Ramos (cell line): ENCODE data around the gene APOM.

Experiments
- in situ Hi-C: fragments of 300-500 bp; cut with MboI; formaldehyde crosslinking; loops from one replicate; pipeline ENCODE4 v1.14.3; 2022; ENCODE audit warnings: low sequenced_read_pairs; ENCODE audit not compliant: unreplicated experiment

The APOM gene

DNA sequence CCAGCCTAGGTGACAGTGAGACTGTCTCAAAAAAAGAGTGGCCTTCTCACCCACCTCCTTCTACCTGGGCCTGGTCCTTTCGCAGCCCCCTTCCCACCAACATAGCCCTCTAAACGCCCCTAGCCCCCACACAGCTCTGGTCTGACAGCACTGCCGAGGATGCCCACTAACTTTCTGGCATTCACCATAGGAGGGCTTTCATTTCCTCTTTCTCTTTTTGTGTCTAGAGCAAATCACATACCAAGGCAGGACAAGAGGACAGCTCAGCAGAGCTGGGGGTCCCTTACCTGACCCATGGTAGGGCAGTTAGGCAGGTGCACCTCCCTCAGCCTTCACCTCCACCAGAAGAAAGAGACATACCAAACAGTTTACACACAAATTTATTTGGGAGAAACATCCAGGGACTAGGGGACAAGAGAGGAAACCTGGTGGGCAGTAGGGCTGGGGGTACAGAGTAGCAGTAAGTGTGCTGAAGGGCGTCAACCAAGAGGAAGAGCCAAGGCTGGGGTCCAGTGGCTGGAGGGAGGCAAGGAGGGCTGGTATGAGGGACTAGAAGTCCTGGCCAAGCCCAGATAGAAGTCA, 20.7 kb downstream of the APOM start:
- in situ Hi-C loops, result no loop called here

DNA sequence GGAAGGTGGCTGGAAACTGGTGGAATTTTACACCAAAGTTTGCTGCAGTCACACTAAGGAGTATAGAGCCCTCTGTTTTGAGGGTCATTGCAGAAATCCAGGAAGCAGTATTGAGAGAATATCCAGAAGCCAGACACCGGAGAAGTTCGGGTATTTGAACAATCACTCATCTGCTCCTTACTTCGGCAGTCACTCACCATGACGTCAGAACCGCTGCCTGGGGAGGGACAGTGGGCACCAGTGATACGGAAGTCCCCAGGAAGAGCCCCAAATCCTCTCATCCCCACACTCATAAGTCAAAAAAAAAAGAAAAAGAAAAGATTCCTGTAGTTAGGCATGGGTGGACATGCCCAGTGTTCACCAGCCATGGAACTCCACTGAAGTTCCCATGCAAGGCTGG, 21.2 kb downstream of the APOM start:
- in situ Hi-C loops, result no loop called here

DNA sequence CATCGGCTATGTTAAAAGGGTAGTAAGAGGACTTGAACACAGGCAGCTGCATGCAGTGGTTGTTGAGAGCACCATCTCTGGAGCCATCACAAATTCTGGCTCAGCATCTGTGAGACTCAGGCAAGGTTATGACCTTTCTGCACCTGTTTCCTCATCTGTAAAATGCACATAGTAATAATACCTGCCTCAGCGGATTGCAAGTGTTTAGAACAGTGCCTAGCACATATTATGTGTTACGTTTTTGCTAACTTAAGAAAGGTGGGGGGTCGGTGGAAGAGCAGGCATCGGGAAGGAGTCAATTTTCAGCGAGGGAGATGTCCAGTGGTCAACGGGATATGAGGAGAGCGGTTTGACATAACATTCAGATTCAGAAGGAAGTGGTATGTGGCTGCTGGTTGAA, 22.3 kb downstream of the APOM start:
- in situ Hi-C loops, result no loop called here

DNA sequence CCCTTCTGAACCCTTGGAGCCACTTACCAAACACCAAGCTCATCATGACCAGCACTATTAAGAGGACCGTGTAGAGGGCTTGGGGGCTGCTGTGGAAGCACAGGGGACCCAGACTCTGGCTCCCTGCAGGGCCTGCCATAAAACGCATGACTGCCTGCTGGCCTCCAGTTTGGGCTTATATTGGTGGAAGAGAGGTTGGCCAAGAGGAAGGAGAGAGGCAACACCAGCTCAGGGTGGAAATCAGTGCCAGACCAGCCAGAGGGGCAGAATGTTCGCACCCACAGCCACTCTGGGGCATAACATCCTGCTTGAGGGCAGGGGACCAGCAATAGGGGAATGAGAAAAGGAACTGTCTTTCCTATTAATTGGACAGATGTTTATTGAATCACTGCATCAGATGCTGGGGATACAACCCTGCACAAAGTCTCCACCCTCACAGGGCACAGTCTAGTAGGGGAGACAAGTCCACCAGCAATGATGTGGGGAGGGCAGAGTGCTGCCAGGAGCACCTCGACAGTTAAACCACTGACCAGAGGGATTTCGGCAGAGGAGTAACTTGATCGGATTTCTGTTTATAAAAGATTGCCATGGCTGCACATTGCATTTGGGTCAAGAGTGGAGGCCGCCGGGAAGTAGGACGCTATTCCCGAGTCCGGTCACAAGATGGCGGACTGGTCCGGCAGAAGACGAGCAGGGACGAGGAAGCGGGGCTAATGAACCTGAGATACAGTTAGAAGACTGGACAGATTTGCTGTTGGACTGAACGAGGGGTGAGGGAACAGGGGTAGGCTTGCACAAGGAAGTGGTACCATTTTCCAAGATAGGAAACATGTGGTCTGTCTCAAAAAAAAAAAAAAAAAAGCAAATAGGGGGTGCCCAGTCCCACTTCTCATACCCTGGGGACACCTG, 24.8 kb downstream of the APOM start, which contains the start of gene LY6G5C:
Gene LY6G5C, minus strand, starts transcription at position 842 of the 909 bp plus-strand sequence. Its CDS starts 694 bp downstream, at position 148.
- in situ Hi-C loops, result no loop called here

DNA sequence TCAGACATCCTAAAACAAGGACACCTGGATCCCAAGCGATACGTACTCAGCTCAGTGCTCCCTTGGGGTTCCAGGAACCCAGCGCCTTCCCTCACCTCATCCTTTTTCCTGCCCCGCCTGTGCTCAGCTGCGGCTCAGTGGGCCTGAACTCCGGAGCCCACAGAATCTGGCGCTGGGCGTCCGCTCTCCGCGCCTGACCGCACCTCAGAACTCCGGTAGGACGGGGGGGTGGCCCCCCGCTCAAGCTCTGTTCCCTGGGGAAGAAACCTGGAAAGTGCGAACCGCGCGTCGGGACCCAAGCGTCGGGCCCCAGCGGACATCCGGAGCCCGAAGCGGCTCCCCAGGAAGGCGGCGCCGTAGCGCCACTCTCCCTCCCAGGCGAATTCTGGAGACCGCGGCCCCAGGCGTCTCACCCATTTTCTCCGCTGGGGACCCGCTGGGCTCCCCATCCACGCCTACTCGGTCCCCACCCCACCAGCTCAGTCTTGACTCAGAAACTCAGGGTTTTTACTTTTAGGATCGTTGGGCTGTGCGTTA, 25.5 kb downstream of the APOM start:
- in situ Hi-C loops, result no loop called here

DNA sequence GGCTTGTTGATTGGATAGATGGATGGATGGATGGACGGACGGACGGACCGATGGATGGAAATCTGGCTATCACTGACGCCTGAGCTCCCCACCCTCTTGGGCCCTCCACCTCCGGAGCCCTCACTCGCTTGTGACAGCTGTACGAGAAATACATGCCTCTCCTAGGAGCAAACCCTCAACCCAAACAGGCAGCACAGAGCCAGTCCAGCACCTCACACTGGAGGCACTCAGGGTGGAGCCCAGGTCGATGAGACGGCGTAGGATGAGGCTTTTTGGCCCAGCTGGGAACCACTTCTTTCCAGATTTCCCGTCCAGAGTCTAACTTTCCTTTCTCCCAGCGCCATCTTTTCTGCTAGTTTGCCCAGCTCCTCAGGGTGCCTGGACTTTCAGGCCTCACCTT, 27.9 kb downstream of the APOM start:
- in situ Hi-C loops, result no loop called here

DNA sequence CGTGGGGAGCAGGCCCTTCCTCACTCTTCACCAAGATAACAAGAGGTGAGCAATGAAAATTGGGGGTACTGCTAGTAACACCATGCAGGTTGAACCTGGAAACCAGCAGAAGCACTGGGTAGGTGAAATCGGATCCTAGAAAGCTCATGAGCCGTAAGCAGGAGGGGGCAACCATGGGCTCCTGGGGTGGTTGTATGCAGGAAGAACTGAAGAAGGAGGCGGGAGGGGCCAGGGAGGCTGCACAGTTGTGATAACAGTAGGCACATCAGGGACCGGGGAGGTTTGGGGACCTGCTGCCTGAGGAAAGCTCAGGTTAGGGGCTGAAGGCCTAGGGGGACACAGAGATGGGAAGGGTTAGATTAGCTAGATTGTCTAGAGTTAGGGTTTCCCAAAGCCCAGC, 30.8 kb downstream of the APOM start:
- in situ Hi-C loops, result no loop called here

DNA sequence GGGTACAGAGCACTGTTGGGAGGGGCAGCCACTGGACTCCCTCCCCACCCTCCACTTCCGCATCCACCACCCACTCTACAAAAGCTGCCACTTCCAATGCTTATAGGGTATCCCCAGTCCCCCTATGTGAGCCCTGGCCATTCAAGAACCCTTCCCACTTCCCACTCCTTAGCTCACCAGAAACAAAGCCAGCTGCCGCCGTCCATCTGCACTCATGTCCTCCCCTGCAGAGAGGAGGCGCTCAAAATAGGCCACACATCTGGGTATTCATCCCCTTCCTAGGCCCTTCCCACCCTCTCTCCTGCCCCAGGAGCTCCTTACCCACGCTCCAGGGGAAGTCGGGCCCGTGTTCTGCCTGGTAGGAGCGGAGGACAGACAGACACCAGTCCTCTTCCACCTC, 31.6 kb downstream of the APOM start:
- in situ Hi-C loops, result no loop called here

DNA sequence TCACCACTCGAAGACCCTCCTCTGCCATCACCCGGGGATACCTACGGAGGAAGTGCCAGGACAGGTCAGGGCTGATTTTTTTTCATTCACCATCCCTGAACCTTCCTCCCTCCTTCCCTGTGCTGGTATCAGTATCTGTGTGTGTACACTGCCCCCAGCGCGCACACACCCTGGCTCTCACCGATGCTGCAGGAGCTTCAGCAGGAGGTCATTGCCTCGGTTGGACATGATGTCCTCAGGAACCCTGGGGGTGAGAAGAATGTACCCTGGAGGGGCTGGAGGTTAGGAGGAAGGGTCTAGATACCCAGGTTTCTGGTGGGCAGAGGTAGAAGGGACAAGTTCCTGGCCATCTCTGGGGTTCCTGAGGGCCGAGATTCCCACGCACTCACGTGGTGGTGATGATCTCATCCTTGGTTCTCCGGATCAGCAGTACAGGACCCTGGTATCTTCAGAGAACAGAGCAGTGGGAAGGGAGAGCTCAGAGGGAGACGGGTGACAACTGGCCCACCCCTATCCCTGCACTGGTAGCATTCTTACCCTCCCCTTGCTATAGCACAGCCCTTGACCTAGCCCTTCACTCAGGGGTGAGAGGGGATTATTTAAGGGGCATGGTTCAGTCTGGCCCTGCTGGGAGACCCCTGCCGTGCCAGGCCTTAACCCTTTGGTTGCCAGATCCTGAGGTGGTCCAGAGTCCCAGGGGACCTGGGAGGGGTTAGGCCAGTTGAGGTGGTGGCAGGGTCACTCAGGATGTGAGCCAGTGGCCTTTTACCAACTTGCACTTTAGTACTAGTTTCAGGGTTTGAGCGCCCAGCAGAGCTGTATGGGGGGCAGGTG, 32.4 kb downstream of the APOM start:
- in situ Hi-C loops, result no loop called here

DNA sequence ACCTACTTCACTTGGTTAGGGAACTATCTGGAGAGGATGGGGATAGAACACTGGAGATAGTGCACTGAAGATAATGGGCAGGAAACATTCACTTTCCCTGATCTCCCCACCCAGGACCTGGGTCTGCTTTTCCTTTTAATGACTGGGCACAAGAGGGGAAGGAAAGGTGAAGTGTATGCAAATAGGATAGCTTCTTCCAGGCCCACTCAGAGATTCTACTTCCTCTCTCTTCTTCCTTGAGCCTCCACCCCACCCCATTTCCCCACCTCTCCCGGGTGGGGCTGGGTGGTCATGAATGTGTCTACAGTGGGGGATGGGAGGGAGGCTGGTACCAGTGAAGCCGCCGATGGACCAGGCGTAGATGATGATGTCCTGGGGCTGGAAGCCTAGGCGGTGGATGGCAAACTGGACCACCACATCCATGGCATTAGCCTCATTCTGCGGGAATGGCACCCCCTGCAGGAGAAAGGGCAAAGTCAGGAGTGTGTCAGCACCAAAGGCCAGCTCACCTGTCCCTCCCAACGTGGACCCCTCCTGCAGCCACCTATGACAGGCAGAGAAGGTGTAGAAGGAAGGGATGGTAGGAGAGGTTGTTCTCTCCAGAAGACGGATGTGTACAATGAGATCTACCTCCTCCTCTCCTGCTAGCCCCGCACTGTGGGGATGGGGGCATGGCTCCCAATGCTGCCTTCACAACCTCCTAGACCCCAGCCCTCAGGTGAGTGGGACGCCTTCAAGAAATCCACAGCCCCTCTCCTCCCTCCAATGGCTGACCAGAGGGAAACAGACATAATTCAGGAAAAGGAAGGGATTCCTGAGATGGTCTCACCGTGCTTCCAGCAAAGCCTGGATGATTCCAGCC, 33.8 kb downstream of the APOM start:
- in situ Hi-C loops, result no loop called here

DNA sequence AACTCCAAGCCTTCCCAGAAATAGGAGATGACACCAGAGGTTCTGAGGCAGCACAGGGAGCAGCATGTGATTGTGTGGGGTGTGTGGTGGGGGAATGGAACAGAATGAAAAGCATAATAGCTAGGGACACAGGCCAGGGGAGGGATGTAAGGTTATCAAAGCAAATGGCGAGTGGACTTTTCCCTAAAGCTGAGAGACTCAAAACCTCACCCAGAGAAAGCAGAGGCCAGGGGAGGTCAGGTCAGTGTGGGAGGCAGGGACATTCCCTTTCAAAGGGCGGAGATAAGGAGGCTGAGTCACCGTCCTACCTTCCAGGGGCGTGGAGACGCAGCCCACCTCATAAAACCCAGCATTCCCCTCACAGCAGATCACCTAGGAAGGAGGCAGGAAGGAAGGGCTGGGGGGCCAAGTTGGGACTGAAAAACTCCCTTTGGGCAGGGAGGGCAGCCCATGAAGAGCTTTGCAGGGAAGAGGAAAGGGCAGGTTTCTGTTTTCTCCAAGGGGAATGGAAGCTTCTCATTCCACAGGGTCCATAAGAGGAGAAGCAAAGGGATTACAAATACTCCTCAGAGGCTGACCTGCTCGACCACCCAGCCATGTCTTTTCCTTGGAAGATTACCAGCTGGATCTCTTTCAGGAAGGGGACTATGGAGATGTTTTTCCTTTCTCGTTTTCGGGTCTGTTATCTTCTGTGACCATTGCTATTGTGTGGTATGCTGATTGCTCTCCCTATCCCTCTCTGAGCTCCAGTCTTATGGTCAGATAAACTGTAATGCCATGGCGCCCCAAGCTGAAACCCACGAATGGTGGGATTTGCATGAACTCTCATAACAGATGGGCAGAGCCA, 34.8 kb downstream of the APOM start:
- in situ Hi-C loops, result no loop called here

DNA sequence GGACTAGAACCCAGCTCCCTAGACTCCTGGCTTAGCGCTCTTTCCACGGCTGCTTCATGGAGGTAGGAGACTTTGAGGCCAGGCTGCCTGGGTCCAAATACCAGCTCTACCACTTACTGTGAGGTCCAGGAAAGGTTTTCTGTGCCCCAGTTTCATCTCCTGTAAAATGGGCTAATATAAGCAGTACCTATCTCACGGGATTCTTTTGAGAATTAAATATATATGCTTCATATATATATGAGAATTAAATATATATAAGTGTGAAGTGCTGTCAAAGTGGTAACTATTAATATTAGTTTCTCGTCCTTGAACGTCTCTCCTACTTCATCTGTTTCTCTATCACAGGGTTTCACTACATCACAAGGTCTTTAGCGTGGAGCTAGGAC, 35.4 kb downstream of the APOM start:
- in situ Hi-C loops, result no loop called here

DNA sequence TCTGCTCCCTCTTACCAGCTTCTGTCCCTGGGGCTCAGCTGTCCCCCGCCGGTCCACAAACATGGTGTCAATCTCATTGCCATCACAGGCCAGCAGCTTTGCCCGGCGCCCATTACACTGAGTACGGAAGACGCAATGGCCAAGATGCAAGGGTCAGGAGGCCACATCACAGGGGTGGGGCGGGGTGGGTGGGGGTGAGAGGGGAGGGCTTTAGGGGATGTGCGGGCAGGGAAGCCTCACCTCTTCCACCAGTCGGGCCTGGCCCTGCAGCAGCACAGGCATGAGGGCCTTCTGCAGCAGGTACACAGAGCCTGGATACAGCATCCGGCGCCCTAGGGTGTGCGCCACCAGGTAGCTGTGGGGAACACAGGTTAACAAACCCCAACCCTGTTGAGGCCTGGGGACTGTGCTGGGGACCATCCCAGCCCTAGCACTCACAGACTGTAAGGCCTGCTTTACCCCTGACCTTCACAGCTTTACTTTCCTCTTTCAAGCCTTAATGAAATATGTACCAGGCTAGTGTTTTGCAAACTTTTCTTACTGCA, 35.9 kb downstream of the APOM start:
- in situ Hi-C loops, result no loop called here

DNA sequence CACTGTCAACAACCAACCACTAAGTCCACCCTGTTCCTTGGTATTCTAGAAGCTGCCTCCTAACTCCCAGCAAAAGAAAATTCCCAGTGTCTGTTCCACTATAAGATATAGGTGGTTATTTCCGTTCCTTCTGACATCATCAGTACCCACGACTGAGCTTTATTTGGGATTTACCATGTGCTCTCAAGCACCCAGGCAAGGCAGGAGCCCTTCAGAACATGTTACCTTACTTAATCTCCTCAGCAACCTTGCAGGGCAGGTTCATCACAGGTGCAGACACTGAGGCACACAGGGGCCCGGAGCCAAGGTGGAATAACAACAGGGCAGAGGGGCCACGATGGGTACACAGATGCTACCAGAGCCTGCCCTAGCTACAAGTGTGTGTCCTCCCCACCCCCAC, 36.7 kb downstream of the APOM start:
- in situ Hi-C loops, result no loop called here

DNA sequence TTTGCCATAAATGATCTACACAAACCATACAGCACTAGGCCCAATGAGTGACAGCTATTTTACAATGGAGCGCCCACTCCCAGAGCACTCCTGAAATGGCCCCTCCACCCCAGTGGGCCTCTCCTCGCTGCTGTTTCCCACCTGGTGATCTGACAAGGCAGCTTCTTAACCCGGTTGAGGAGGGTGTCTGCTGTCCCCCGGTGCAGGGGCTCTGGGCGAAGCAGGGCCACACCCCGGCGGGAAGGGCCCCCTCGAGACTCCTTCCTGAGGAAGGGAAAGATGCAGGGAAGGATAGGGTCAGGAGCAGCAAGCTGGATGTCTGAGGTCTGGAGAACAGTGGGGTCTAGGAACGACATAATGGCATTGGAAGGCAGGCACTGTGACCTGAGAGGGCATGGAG, 37.2 kb downstream of the APOM start:
- in situ Hi-C loops, result no loop called here

DNA sequence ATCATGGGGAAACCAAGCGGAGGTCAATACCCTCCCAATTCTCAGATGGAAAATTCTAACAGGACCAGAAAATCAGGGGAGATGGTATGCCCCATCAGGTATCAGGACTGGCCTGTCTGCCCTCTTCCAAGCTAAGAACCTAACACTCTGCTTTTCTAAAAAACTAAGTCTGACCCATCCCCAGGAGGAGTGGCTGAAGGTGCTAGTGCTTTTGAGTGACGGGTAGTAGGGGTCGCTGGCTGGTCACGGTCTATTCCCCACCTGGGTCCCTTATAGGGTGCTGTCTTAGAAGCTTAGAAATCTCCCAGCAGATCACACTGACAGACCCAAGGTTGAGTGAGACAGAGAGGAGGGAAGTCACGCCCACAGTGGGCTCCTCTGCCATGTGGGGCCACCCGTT, 37.8 kb downstream of the APOM start:
- in situ Hi-C loops, result no loop called here

DNA sequence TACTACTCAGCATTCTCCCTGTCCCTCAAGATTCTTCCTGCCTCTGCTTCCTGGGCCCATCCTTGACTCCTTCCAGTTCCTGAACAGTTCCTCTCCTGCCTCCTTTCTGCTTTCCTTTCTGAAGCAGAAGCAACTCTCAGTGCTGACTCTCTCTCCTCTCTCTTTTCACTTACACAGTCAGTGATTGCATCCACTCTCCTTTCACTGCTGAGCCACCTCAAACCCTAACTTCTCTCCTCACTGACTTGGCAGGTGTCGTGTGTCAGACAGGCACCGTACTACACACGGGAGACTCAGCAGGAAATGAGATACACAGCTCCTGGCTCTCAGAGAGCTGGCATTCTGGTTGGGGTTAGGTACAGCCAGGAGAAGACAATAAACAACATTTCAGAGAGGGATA, 41.9 kb downstream of the APOM start:
- in situ Hi-C loops, result no loop called here

DNA sequence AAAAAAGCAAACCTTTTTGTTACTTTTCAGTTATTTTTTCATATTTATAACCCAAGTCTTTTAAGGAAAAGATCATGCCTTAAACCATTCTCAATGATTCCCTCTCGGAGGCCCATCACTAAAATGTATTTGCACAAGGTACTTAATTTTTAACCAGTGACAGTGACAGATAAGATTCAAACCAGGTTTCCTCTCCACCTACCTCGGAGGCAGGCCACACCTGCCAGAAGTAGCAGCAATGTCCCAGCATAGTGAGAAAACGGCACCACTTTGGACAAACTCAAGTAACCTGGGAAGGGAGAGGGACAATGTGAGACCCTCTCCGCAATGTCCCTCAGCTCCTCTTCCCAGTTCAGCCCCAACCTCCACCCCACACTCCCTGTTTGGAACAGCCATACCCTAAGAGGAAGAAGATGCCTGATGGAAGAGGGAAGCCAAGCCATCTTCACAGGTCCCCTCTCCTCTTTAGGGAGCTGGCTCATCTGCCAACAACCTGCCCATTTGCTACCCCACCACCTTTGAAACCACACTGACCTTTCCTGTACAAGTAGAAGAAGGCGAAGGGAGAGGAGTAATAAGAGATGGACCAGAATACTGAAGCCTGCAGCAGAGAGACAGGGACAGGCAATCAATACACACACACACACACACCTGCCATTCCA, 45.2 kb downstream of the APOM start:
- in situ Hi-C loops, result no loop called here
